Islet of Langerhans (tissue), 1 donor: ENCODE results near the gene ACBD3.

Experiments used
- FAIRE-seq: peaks from one replicate; lab custom pipeline; 2011; peaks lifted over from hg19 to GRCh38; lab: Jason Lieb, UNC

The ACBD3 gene

DNA sequence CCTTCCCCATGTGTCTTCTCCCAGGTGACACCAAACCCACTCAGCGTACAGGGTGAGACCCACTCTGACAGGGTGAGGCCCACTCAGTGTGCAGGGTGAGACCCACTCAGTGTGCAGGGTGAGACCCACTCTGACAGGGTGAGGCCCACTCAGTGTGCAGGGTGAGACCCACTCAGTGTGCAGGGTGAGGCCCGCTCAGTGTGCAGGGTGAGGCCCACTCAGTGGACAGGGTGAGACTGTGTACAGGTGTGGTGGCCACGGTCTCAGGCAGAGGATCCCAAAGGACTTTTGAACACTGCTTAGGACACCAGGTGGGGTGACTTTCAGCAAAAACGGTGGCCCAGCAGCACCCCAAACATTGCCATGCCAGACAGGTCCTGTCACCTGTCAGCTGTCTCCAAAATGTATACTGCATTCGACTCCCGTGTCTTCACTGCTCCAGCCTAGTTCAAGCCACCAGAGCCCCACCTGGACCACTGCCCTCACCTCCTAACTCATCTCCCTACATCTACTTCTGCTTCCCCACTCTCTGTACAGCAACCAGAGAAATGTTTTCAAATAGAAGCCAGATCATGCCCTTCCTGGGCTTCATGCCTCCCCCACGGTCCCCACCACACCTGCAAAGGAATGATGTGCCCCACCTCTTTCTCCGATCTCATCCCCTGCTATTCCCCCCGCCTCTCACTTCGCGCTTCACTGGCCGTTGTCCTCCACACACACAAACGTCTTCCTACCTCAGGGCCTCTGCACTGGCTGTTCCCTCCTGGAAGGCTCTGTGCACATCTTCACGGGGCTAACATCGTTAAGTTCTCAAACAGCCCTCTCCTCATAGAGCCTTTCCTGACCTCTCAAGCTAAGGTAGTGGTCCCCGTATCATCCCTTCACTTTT, 52.1 kb downstream of the ACBD3 start:
- no peak for FAIRE-seq

DNA sequence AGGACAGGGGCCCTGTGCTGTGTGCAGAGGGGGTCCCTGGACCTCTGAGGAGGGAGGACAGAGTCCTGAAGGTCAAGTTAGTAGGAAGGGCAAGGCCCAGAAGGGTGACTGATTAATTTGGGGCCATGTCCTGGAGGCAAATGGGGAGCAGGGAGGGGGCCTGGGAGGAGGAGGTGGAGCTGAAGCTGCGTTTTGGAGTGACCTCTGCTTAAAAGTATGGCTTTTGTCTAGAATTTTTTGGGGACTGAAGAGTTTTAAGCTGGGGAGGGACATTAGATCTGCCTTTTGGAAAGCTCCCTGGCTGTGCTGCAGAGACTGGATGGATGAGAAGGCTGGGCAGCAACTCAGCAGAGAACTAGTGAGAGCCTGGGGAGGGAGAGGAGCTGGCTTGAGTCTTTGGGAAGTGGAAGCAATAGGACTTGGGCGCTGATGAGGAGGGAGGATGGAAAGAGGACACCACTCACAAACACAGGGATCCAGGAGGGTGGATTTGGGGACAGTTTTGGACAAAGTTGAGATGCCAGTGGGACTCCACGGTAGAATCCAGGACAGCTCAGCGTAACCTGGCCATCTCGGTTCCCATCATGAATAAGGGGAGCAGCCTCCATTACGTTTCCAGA, 52.9 kb downstream of the ACBD3 start:
- no peak for FAIRE-seq

DNA sequence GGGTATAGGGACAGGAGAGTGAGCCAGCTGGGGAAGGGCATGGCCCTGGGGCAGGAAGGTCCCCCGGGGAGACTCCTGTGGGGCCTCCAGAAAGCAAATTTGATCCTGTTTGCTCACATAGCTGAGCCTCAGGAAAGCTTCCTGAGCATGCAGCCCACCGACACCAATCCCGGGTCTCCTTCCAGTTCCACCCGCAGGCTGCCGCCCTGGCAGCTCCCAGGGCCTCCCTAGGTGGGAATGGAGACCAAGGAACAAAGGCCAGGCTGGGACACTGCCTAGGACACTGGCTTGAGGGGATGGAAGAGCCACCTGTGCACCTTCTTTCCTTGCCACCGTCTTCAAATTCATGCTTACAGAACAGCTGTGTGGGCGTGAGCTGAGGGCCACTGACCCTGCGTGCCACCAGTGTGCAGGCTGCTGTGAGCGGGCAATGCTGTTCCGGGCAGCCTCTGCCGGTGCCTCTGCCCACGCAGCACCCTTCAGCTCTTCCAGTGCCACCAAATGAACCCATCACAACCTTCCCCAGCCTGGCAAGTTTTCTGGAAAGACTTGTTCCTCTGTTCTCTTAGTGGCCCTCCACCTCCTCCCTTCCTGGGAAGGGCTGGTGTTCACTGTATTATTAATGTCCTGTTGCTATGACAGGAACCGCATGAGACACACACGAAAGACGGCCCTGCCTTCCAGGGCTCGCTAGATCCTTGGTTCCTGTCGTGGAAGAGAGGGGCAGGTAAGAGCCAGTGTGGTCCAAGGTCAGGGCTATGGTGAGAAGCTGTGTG, 53.6 kb downstream of the ACBD3 start:
- FAIRE-seq = no peak

DNA sequence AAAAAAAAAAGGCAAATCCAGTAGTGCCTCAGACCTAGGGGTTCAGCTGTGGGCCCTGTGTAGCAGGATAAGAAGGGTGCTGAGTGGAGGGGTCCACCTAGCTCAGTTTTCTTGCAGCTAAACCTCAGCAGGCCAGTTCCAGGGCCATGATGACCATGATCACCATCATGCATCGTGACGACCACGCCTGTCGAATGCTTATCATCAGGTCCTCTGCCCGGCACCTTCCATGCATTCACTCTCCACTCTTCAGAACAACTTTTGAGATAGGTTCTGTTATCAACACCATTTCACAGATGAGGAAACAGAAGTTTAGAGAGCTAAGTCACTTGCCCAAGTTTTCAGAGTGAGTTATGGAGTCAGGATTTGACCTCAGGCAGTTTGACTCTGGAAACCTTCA, 54.9 kb downstream of the ACBD3 start:
- no peak for FAIRE-seq

DNA sequence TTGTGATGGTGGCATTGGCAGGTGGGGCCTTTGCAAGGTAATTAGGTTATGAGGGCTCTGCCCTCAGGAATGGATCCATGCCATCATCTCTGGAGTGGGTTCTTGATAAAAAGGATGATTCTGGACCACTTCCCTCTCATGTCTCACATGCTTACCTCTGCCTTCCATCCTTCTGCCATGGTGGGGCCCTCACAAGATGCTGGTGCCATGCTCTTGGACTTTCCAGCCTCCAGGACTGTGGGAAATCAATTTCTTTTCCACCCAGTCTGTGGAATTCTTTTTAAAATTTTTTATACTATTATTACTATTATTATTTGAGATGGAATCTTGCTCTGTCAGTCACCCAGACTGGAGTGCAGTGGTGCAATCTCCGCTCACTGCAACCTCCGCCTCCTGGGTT, 57.3 kb downstream of the ACBD3 start:
- FAIRE-seq = no peak

DNA sequence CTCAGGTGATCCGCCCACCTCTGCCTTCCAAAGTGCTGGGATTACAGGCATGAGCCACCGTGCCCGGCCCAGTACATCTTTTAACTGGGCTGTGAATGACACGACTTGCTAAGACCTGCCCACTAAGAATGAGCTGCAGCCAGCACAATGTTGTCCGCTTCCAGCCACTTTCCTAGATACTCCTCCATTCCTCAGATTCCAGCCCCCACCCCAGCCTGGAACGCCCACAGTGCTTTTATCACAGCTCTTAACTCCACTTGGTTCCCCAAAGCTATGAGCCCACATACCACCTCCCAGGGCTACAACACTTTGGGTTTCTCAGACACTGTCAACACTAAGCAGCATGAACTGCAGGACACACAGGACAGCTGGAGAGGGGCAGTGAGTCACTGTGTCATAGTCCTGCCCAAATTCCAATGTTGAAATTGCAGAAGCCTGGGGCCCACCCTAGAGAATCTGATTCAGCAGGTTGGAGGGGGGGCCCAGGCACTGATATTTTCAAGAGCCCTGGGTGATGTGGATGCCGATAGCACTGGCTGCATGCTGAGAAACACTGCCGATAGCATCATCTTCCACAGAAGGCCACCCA, 58.0 kb downstream of the ACBD3 start:
- FAIRE-seq = no peak

DNA sequence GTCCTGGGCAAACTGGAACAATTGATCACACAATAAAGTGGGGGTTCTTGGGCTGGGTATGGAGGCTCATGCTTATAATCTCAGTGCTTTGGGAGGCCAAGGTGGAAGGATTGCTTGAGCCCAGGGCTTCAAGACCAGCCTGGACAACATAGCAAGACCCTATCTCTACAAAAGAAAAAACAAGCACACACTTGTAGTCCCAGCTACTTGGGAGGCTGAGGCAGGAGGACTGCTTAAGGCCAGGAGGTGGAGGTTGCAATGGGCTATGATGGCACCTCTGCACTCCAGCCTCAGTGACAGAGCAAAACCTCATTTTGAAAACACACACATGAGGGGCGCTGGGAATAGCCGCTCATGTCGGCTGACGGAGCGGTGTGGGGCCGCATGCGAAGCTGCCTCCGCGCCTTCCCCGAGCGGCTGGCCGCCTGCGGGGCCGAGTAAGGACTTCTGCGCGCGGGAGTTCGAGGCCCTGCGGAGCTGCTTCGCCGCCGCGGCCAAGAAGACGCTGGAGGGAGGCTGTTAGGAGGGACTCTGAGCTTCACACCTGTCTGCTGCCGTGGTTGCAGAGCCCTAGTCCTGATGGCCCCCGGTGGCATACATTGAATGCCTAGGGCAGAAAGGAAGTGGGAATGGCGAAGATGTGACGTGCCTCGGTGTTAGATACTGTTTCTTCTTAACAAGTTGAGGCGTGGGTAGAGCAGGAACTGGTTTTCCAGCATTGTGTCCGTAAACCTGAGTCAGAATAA, 59.5 kb downstream of the ACBD3 start:
- FAIRE-seq = no peak

DNA sequence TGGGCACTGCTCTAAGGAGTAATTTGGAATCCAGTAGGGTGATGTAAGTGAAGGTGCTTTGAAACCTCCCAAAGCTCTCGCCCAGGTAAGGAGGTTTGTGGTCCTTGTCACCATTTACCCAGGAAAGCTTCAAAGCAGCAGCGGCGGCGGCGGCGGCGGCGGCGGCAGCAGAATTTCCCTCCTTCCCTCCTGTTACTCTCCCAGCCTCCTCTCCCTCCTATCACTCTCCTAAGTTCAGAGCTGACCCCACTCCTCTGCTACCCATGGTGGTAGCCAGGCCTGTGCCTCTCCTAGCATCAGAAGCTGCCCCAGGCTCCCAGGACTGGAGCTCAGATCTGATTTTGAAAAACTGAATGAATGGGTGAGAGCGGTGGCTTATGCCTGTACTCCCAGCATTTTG, 60.7 kb downstream of the ACBD3 start:
- no peak for FAIRE-seq

DNA sequence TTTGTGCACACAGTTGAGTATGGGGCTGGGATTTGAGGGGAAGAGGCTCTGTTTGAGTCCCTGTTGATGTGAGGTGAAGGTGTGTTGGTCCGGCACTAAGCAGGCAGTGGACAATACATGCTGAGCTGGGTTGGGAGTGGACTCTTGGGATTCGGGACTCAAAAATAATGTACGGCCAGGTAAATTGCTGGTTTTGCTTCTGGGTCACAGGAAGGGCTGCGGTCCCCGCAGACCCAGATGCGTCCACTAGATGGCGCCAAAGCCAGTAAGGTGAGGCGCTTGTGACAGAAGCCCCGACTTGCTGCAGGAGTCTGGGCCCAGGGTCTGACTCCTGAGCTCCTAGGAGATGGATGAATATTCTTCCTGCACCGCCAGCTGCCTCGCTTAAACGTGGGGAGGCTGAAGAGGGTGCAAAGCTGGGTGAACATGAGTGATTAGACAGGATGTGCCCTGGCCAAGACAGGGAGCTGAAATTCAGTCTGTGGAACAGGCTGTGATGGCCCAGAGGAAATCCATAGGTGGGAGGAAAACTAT, 61.4 kb downstream of the ACBD3 start:
- FAIRE-seq = no peak

DNA sequence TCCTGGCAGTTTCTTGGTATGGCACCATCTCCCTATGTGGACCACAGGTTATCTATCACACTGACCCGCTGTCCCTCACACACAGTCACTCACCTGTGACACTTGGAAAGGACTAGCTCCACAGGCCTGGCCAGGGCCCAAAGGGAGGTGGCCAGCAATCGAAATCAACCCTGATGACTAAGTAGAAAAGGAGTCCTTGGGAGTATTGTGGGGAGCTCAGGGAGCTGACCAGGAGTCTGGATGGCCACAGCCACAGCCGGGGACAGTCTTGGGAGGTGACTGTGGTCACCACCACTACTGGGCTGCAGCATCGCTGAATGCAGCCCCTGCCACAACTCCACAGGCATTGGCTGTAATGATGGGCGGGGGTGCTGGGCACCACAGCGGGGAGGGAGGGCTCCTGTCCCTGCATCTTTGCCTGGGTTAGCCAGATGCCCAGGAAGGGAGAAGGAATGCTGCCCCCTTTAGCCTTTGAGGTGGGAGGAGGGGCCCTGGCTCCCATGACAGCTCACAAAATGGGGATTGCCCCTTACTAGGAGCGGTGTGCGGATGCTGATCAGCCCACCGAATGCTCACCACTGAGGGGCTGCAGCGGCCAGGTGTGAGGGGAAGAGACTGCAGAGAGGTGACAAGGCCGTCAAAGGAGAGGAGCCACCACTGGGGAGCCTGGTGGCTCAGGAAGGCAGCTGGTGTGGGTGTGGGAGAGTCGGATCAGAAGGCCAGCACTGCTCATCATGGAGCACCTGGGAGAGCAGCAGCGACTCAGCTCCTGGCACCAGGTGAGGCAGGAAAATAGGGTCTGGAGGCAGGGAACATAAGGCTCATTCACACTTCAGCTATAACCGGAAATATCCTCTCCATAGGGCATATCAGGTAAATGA, 62.7 kb downstream of the ACBD3 start:
- no peak for FAIRE-seq

DNA sequence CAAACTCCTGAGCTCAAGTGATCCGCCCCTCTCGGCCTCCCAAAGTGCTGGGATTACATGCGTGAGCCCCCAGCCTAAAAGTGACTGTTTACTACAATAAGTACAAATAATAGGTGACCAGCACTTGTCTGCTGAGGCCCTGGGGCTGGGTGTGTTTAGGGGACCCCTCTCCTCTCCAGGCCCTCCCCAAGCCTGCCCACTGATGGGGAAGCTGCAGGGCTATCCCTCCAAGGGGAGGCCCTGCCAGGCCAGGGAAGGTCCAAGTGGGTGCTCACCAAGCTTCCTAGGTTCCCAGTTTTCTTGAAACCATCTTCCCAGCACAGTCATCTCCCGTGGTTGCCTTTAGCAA, 63.4 kb downstream of the ACBD3 start:
- no peak for FAIRE-seq

DNA sequence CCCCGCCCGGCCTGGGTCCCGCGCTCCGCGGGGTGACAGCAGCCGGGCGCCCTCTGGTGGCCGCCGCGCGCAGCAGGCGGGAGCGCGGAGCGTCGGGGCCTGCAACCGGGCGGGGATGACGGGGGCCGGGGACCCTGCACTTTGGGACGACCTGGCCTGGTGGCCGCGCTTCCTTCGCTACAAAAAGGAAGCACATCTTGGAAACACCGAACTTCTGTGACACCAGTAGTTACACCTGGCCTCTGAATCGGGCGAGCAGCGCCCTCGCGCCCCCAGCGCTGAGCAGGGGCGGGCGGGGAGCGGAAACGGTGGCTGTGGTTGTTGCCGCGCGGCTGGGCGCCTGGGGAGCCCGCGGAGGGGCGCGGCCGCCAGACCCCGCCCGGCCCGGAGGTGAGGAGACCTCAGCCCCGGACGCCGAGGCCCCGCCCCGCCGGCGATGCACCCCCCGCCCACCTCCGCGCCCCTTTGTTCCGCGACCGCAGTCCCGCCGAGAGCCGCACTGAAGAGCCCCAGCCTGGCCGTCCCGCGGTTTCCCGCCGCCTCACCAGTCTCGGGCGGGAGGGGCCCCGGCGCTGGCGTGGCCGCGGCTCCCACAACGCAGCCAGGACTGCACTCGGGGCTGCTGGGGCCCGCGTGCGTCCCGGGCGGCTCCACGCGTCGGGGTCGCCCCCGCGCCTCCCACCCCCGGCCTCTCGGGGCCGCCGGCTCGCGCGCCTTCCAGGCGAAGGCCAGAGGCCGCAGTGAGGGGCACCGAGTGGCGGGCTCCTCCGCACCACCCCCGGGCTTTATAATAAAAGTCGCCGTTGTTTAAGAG, 64.7 kb downstream of the ACBD3 start:
- FAIRE-seq = no peak

DNA sequence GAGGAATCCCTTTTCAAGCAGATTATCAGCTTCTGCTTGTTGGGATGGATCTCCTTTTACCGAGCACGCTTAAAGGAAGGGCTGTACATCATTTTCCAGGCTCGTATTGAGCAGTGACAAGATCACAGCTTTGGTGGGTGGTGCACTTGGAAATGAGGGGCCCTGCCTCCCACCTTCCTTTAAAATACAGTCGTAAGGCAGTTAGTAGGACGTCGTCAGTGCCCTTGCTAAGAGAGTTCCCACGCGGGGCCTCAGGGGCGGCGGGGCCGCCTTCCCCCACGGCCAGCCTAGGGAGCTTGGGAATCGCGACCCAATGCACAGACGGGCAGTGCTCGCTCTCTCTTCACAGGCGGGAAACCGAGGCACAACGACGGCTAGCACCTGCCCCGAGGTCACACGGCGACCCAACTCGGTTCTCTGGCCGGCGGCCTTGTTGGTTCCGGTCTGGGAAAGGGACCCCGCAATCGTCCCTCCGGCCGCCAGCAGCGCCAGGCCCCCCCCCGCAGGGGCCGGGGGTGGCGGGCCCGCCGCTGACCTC, 65.4 kb downstream of the ACBD3 start:
- FAIRE-seq = no peak

DNA sequence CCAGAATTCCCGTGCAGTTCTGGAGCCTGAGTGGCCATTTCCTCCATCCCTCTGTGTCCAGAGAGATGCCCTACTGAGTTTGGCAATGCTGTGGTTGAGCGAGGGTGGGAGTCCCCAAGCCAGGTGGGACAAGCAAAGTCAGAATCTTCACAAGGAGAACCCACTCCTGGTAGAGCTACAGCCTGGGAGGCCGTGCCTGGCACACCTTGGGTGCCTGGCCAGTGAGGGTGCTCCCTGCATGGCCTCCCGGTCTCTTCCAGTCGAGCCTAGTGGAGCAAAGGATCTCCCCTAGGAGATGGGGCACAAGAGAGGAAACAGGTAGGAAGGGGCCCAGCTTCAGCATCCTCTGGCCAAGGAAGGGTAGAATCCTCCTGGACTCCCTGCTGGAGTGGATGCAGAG, 66.1 kb downstream of the ACBD3 start:
- FAIRE-seq = no peak

DNA sequence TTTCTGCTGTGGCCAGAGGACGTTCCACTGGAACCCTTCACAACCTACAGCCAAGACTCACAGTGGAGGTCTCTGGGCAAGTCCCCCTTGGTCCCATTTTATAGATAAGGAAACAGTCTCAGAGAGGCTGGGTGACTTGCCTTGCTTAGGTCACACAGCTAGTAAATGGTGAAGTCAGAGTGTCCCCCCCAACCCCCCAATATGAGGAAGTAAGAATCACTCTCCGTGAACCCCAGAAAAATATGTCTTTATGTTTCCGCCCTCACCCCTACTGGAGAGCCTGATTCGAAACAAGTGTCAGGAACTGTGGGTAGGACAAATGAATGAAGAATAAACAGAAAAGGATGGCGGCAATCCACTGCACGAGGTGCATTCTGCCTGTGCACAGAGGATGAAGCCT, 67.4 kb downstream of the ACBD3 start:
- FAIRE-seq = no peak

DNA sequence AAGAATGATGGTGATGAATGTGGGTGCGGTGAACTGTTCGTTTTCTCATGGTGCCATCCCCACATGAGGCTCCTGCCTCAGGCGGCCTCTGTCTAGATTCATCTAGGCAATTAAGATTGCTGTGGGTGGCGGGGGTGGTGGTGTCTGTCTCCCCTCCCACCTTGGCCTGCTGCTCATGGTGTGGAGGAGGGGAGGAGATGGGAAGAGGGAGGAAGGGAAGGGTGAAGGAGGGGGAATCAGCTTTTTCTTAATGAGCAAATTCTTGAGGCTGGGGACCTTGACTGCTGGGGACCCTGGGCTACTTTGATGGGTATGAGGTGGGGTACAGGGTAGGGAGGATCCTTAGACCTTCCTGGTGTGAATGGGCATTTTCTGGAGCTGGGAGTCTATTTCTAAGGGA, 68.2 kb downstream of the ACBD3 start:
- no peak for FAIRE-seq

DNA sequence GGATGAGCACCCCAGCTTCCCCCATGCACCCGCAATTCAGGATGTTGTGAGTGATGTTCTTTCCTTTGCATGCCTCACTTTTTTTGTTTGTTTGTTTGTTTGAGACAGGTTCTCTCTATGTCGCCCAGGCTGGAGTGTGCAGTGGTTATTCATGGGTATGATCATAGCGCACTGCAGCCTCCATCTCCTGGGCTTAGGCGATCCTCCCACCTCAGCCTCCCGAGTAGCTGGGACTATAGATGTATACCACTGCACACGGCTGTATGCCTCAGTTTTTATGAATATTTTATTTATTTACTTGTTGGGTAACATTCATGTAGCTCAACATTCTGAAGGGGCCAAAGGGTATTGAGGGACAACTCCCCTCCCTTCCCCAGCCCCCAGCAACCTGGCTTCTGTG, 69.2 kb downstream of the ACBD3 start:
- no peak for FAIRE-seq

DNA sequence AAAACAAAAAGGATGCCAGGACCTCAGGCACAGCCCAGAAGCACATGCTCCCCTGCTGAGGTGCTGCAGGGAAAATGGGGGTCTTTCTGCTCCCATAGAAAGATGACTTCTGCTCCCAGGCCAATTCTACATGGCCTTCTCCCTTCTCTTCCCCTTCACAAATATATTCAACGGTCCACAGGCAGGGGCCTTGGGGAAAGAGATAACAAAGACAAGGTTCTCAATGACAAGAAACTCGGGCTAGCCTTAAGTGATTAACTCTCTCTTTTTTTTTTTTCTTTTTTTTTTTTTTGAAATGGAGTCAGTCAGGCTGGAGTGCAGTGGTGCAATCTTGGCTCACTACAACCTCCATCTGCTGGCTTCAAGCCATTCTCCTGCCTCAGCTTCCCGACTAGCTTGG, 69.9 kb downstream of the ACBD3 start:
- no peak for FAIRE-seq

DNA sequence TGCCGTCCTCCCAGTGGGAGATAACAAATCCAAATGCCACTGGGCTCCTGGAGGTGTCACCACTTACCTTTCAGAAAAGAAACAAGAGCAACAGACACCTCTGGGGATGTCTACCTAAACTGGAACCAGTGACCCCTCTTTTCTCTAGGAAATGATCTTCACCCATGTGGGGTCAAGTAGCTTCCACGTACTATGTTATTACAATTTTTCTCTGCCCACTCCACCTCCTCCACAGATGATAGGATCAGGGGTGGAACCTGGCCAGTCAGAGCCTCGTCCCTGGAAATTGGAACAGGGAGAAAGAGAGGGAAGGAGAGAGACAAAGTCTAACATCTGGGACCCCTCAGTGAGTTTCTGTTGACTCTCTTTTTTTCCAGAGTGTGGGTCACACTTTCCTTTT, 73.9 kb downstream of the ACBD3 start:
- no peak for FAIRE-seq

DNA sequence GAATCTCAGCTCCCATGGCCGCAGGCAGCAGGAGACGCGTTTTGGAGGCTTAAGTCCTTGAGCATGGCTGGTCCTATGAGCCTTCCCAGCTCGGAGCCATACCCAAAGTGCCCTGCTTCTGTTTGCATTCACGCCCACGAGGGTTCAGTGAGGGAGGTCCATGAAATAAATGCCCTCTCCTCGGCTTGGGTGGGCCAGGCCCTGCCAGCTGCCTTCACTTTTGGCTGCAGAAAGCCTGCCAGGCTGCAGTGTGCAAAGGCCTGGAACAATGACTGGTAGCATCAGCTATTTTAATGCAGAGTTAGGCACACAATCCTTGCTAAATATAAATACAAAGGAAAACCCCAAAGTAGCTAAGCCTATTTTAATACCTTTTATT, 74.7 kb downstream of the ACBD3 start:
- FAIRE-seq = no peak
